Measurements from ENCODE around the gene ID4. TPM values are rescaled to one million over a fixed set of nuclear protein-coding genes. Genes with fewer than 3 reads are reported as not detected.

Gene ID4
- total RNA-seq, 2 experiments from 2014 or later = 1.6 to 2.1 TPM

GRCh38 chr6:19802656-19803055, 34.5 kb upstream of the ID4 start:
- H2AFZ ChIP-seq (ENCODE audit: low read length) = peak overlapping the region; percentile 21; the same call in 1 of the 2 replicates
- DNase-seq (ENCODE audit: low spot score) = peak; percentile 94
- peaks cover 11% of the 10 kb centered on the region; the same call in 1 of the 2 replicates for H3K9me3 ChIP-seq (ENCODE audit: low read length)
- H3K79me2 ChIP-seq (ENCODE audit: insufficient read depth, low read depth, low read length) = peaks cover 34% of the 10 kb centered on the region
- peaks cover 64% of the 10 kb centered on the region for H3K4me1 ChIP-seq (ENCODE audit: insufficient read depth, low read length, poor library complexity, severe bottlenecking)
- BruUV-seq (replicated peaks) = no TSS peak
- no peaks in the 10 kb centered on the region for H3K9me2 ChIP-seq (ENCODE audit: insufficient read depth, low read length)
- peaks cover 9% of the 10 kb centered on the region; the same call in 1 of the 2 replicates for H3K36me3 ChIP-seq (ENCODE audit: insufficient read depth, low read length)
- CTCF ChIA-PET (ENCODE audit: unreplicated experiment) = no interaction called here
- peak overlapping the region; percentile 86 for H3K4me3 ChIP-seq (ENCODE audit: low read depth, low read length, poor library complexity, severe bottlenecking)
- H3K4me2 ChIP-seq (ENCODE audit: low read length) = peak overlapping the region; percentile 94
- TF ChIP-seq CTCF (conservative IDR thresholded peaks at IDR 0.05; ENCODE audit: low read length) = no peak
- H4K20me1 ChIP-seq (ENCODE audit: insufficient read depth, low read length) = no peaks in the 10 kb centered on the region
- peak overlapping the region; percentile 94 for H3K27ac ChIP-seq (ENCODE audit: low read depth, low read length, poor library complexity, severe bottlenecking)
- POLR2A ChIA-PET = interaction anchor here (0.5 to 8.1 kb wide), 11 partner anchors 15 to 253 kb away, joined by 3 to 76 read pairs (median 4); no protein-coding TSS in a partner anchor
- intact Hi-C loops (cut with micrococcal nuclease; ENCODE audit: unreplicated experiment) = loop anchor here (1.0 to 5.0 kb wide), 4 partner anchors 37 to 330 kb away; no protein-coding TSS in a partner anchor

DNA sequence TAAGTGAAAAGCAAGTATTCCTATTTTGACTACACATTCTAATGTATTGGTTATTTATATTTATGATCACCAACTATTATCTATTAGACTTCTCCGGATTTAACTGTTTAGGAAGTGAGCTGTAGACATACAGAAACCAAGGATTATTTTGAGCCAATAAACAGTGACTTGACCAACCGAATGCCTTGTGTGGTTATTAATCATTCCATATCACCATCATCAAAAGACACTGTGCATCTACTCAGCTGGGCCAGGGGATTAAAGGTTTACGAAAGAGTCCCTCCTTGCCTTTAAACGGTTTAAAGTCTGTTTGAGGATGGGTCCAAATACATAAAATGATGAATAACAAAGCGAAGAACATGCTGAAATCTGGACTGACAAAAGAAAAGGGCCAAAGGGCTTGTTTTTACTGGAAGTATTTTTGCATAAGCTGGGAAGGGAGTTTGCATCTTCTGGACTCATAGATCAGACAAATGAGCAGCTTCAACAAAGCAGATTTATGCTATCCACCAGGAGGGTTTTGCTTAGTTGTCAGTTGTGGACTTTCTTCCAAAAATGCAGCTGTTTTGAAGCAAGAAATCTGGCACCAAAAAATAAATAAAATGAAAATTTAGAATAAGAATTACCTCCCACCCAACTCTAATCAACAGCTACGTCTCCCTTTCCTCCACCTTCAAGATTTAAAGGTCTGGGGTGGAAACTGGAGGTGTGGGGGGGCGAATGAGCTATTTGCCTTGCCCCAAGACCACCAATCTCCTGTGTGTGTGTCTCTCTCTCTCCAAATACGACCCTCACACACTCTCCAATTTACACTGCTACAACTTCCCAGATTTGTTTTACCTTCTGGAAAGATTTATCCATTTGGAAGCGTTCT, 33.6 kb upstream of the ID4 start:
- intact Hi-C loops (cut with micrococcal nuclease; ENCODE audit: unreplicated experiment) = loop anchor here (2.0 to 5.0 kb wide), 2 partner anchors 217 to 331 kb away; no protein-coding TSS in a partner anchor
- ChIA-PET CTCF (ENCODE audit: unreplicated experiment) (interaction anchor here (1.8 kb wide), 1 partner anchor 48 kb away, joined by 6 read pairs; no protein-coding TSS in a partner anchor), POLR2A (interaction anchor here (0.7 to 8.1 kb wide), 18 partner anchors 9 to 1470 kb away, joined by 3 to 76 read pairs (median 4); no protein-coding TSS in a partner anchor)
- TF ChIP-seq CTCF (conservative IDR thresholded peaks at IDR 0.05; ENCODE audit: low read length) (no peak), EZH2phosphoT487 (IDR thresholded peaks at IDR 0.05; ENCODE audit: borderline replicate concordance, low read depth, low read length) (no peak)
- TSS peak; percentile 90 for BruUV-seq (replicated peaks)
- Histone ChIP-seq H3K9me2 (ENCODE audit: insufficient read depth, low read length) (no peaks in the 10 kb centered on the region), H3K79me2 (ENCODE audit: insufficient read depth, low read depth, low read length) (peaks cover 25% of the 10 kb centered on the region), H2AFZ (ENCODE audit: low read length) (peak overlapping the region; percentile 71; the same call in 1 of the 2 replicates), H3K36me3 (ENCODE audit: insufficient read depth, low read length) (peaks cover 6% of the 10 kb centered on the region; the same call in 1 of the 2 replicates), H3K9me3 (ENCODE audit: low read length) (peaks cover 9% of the 10 kb centered on the region; the same call in 1 of the 2 replicates), H3K27ac (ENCODE audit: low read depth, low read length, poor library complexity, severe bottlenecking) (peak overlapping the region; percentile 94), H3K4me1 (ENCODE audit: insufficient read depth, low read length, poor library complexity, severe bottlenecking) (peaks cover 60% of the 10 kb centered on the region), H3K4me3 (ENCODE audit: low read depth, low read length, poor library complexity, severe bottlenecking) (peak overlapping the region; percentile 86), H4K20me1 (ENCODE audit: insufficient read depth, low read length) (no peaks in the 10 kb centered on the region), H3K4me2 (ENCODE audit: low read length) (peak overlapping the region; percentile 94)
- DNase-seq (ENCODE audit: low spot score) = peak; percentile 42
